GM23338 (cell line): Measurements from ENCODE around the gene GRAMD1B. TPM values are rescaled to one million over a fixed set of nuclear protein-coding genes. Genes with fewer than 3 reads are reported as not detected.

Experiments used
- ATAC-seq: fragments of 200-7000 bp; cut with Tn5 transposase; 3 replicates; pipeline ENCODE4 v1.9.1; 2020
- DNase-seq: peaks from one replicate; pipeline ENCODE4 v3.0.0-alpha.2; 2015; ENCODE audit warnings: low spot score
- H2AFZ ChIP-seq: fragments of 200-600 bp; sonication (generic); 2 replicates; pipeline ENCODE4 v1.8.0; 2016; ENCODE audit warnings: antibody characterized with exemption, mild to moderate bottlenecking, moderate library complexity
- H3F3A ChIP-seq: fragments of 200-600 bp; sonication (generic); replicated peaks from 2 replicates; pipeline ENCODE4 v1.8.0; 2017; ENCODE audit warnings: antibody characterized with exemption, mixed run types, low read depth
- H3K27ac ChIP-seq: fragments of 200-600 bp; sonication (generic); 2 replicates; pipeline ENCODE4 v1.6.1; 2016; ENCODE audit warnings: low read depth
- H3K27me3 ChIP-seq: fragments of 200-600 bp; sonication (generic); 2 replicates; pipeline ENCODE4 v1.8.0; 2016; ENCODE audit warnings: mild to moderate bottlenecking, mixed run types, moderate library complexity; ENCODE audit not compliant: insufficient read depth
- H3K36me3 ChIP-seq: fragments of 200-600 bp; sonication (generic); 2 replicates; pipeline ENCODE4 v1.8.0; 2016; ENCODE audit warnings: mild to moderate bottlenecking; ENCODE audit not compliant: insufficient read depth
- H3K4me1 ChIP-seq: fragments of 200-600 bp; sonication (generic); 2 replicates; pipeline ENCODE4 v1.8.0; 2016; ENCODE audit warnings: mild to moderate bottlenecking, moderate library complexity; ENCODE audit not compliant: insufficient read depth
- H3K4me2 ChIP-seq: fragments of 200-600 bp; sonication (generic); 2 replicates; pipeline ENCODE4 v1.7.1; 2017; ENCODE audit warnings: mixed run types
- H3K4me3 ChIP-seq: fragments of 200-600 bp; sonication (generic); 2 replicates; pipeline ENCODE4 v1.6.1; 2016; ENCODE audit warnings: mixed run types
- H3K79me2 ChIP-seq: fragments of 200-600 bp; sonication (generic); replicated peaks from 2 replicates; pipeline ENCODE4 v1.8.0; 2017; ENCODE audit warnings: mild to moderate bottlenecking; ENCODE audit not compliant: insufficient read depth
- H3K9me2 ChIP-seq: fragments of 200-600 bp; sonication (generic); 2 replicates; pipeline ENCODE4 v1.8.0; 2017; ENCODE audit not compliant: insufficient read depth
- H4K20me1 ChIP-seq: fragments of 200-600 bp; sonication (generic); replicated peaks from 2 replicates; pipeline ENCODE4 v1.8.0; 2017; ENCODE audit warnings: mild to moderate bottlenecking; ENCODE audit not compliant: insufficient read depth
- H3K27ac Mint-ChIP-seq: 2 replicates; pipeline ENCODE4 v1.8.0; 2020; ENCODE audit warnings: inconsistent platforms, mild to moderate bottlenecking, moderate library complexity, mixed read lengths
- H3K27me3 Mint-ChIP-seq: 3 replicates; pipeline ENCODE4 v1.8.0; 2022; ENCODE audit warnings: low read depth, mild to moderate bottlenecking, moderate library complexity, mixed read lengths, inconsistent platforms; ENCODE audit not compliant: insufficient read depth, poor library complexity
- H3K36me3 Mint-ChIP-seq: 3 replicates; pipeline ENCODE4 v1.8.0; 2021; ENCODE audit warnings: low read depth, mild to moderate bottlenecking, inconsistent platforms, moderate library complexity, mixed read lengths
- H3K4me1 Mint-ChIP-seq: 3 replicates; pipeline ENCODE4 v1.8.0; 2020; ENCODE audit warnings: mild to moderate bottlenecking, inconsistent platforms, mixed read lengths
- H3K4me3 Mint-ChIP-seq: 3 replicates; pipeline ENCODE4 v1.8.0; 2021; ENCODE audit warnings: moderate library complexity, mild to moderate bottlenecking, inconsistent platforms, mixed read lengths
- H3K9me3 Mint-ChIP-seq: 3 replicates; pipeline ENCODE4 v1.8.0; 2020; ENCODE audit warnings: moderate library complexity, mild to moderate bottlenecking, inconsistent platforms, mixed read lengths
- CTCF ChIP-seq, 2 experiments: fragments of 200-600 bp in 1 of 2; sonication (generic) in 1 of 2; conservative IDR thresholded peaks; 2 replicates each; pipeline versions ENCODE4 v1.5.1 to v1.6.1; 2016 to 2017; ENCODE audit warnings: antibody characterized with exemption in 2 of 2, low read depth in 2 of 2, mild to moderate bottlenecking in 2 of 2, moderate library complexity in 1 of 2
- ETS1 ChIP-seq: IDR thresholded peaks from 2 replicates; pipeline ENCODE4 v1.6.1; 2016; ENCODE audit warnings: antibody characterized with exemption
- EZH2 ChIP-seq: fragments of 200-600 bp; sonication (generic); IDR thresholded peaks from one replicate; pipeline ENCODE4 v1.8.0; 2017; ENCODE audit warnings: antibody characterized with exemption, mild to moderate bottlenecking, low read depth; ENCODE audit not compliant: unreplicated experiment
- EZH2phosphoT487 ChIP-seq: fragments of 200-600 bp; sonication (generic); IDR thresholded peaks from one replicate; pipeline ENCODE4 v1.8.1; 2018; ENCODE audit warnings: antibody characterized with exemption; ENCODE audit not compliant: unreplicated experiment
- JUNB ChIP-seq: IDR thresholded peaks from one replicate; pipeline ENCODE4 v1.6.1; 2016; ENCODE audit warnings: antibody characterized with exemption; ENCODE audit not compliant: unreplicated experiment
- NANOG ChIP-seq: IDR thresholded peaks from 2 replicates; pipeline ENCODE4 v1.6.1; 2016; ENCODE audit warnings: antibody characterized with exemption, borderline replicate concordance
- POLR2AphosphoS5 ChIP-seq: IDR thresholded peaks from 2 replicates; pipeline ENCODE4 v1.6.1; 2016; ENCODE audit warnings: antibody characterized with exemption, low read depth
- STAT1 ChIP-seq: IDR thresholded peaks from one replicate; pipeline ENCODE4 v1.6.1; 2016; ENCODE audit warnings: antibody characterized with exemption; ENCODE audit not compliant: unreplicated experiment
- ZNF114 ChIP-seq: fragments of 250-450 bp; sonication (Bioruptor Pico); IDR thresholded peaks from 2 replicates; pipeline ENCODE4 v1.5.0; 2020; ENCODE audit warnings: mild to moderate bottlenecking, moderate library complexity
- ZNF331 ChIP-seq: fragments of 250-450 bp; sonication (Bioruptor Pico); IDR thresholded peaks from 2 replicates; pipeline ENCODE4 v1.5.0; 2020; ENCODE audit warnings: low read depth, mild to moderate bottlenecking, moderate library complexity
- polyA plus RNA-seq: library from polyadenylated mRNA; unstranded; fragments of >200 nt; fragmentation: Nextera tagmentation; extraction: Ambion mirVana; gene quantifications from 2 replicates; pipeline ENCODE4 v1.2.1, GENCODE V29; 2016
- total RNA-seq: library from RNA; depleted of rRNA; stranded (reverse); fragments of >200 nt; shearing (Covaris generic); gene quantifications from 2 replicates; pipeline ENCODE4 v1.2.3, GENCODE V29; 2014

The GRAMD1B gene
- total and polyA plus RNA-seq, 2 experiments from 2014 or later = 3.7 to 24.3 TPM

- TF ChIP-seq ETS1 (no peak), ZNF114 (no peak), STAT1 (no peak)
Observed at GRCh38 chr11:123390146-123390545, 39.9 kb upstream of the GRAMD1B start (continued).

GRCh38 chr11:123391646-123392348, 38.3 kb upstream of the GRAMD1B start:
- Histone ChIP-seq H4K20me1 (no peaks in the 10 kb centered on the region), H3K79me2 (no peaks in the 10 kb centered on the region), H3K27me3 (no peaks in the 10 kb centered on the region), H3K4me3 (no peak overlapping the region), H3K4me2 (no peak overlapping the region), H3K27ac (no peak overlapping the region), H3K4me1 (peaks cover 4% of the 10 kb centered on the region; the same call in 1 of the 2 replicates), H3K9me2 (no peaks in the 10 kb centered on the region), H3F3A (no peaks in the 10 kb centered on the region), H3K36me3 (no peaks in the 10 kb centered on the region), H2AFZ (no peak overlapping the region)
- 0 out of 3 replicates have a peak, but pooled peaks cover 2% of the 10 kb centered on the region for H3K4me1 Mint-ChIP-seq
- peaks cover 3% of the 10 kb centered on the region for H3K27me3 Mint-ChIP-seq
- no peaks in the 10 kb centered on the region for H3K9me3 Mint-ChIP-seq
- DNase-seq (no peak), ATAC-seq (no peak)
- H3K27ac Mint-ChIP-seq = no peak overlapping the region
- H3K36me3 Mint-ChIP-seq = no peaks in the 10 kb centered on the region
- TF ChIP-seq EZH2phosphoT487 (no peak), NANOG (no peak), EZH2 (no peak), JUNB (no peak), ZNF331 (CRISPR knock-in tag) (no peak), CTCF (conservative IDR thresholded peaks at IDR 0.05; ENCODE audit: low read depth in 2 of 2) (no peak), STAT1 (no peak), ETS1 (no peak), POLR2AphosphoS5 (no peak)
- H3K4me3 Mint-ChIP-seq = no peak overlapping the region
